ENCODE results near the gene CHST3.

GRCh38 chr10:72050873-72051272, 86.7 kb downstream of the CHST3 start:
- TF ChIP-seq POLR2AphosphoS5 (IDR thresholded peaks at IDR 0.05) (no peak), POLR2A (IDR thresholded peaks at IDR 0.05) (no peak), CTCF (IDR thresholded peaks at IDR 0.05) (no peak)

Measured in sigmoid colon (tissue), 4 donors.